ENCODE data around the gene HS6ST1.

The HS6ST1 gene

GRCh38 chr2:128325611-128326181, 7.0 kb upstream of the HS6ST1 start:
- Histone ChIP-seq H3K9me3 (ENCODE audit: insufficient read depth, low read length, severe bottlenecking) (no peaks in the 10 kb centered on the region), H3K4me3 (ENCODE audit: low read depth in 1 of 2, low read length in 2 of 2) (no peak overlapping the region), H3K9ac (ENCODE audit: low read depth, low read length) (no peak overlapping the region), H3K4me2 (ENCODE audit: insufficient read depth, low read length) (no peak overlapping the region), H3K79me2 (ENCODE audit: insufficient read depth, low read length) (no peaks in the 10 kb centered on the region), H4K20me1 (ENCODE audit: insufficient read depth, low read length) (no peaks in the 10 kb centered on the region), H2AFZ (ENCODE audit: low read depth, low read length) (no peak overlapping the region), H3K4me1 (ENCODE audit: insufficient read depth, low read length) (peaks cover 33% of the 10 kb centered on the region), H3K27ac (ENCODE audit: low read length) (no peak overlapping the region), H3K27me3 (ENCODE audit: insufficient read depth, low read length, poor library complexity) (no peaks in the 10 kb centered on the region), H3K36me3 (ENCODE audit: insufficient read depth, low read length) (no peaks in the 10 kb centered on the region)
- DNase-seq (peak; percentile 1), ATAC-seq (ENCODE audit: insufficient read depth, low read depth) (no peak)
- TF ChIP-seq, protein P1, sequence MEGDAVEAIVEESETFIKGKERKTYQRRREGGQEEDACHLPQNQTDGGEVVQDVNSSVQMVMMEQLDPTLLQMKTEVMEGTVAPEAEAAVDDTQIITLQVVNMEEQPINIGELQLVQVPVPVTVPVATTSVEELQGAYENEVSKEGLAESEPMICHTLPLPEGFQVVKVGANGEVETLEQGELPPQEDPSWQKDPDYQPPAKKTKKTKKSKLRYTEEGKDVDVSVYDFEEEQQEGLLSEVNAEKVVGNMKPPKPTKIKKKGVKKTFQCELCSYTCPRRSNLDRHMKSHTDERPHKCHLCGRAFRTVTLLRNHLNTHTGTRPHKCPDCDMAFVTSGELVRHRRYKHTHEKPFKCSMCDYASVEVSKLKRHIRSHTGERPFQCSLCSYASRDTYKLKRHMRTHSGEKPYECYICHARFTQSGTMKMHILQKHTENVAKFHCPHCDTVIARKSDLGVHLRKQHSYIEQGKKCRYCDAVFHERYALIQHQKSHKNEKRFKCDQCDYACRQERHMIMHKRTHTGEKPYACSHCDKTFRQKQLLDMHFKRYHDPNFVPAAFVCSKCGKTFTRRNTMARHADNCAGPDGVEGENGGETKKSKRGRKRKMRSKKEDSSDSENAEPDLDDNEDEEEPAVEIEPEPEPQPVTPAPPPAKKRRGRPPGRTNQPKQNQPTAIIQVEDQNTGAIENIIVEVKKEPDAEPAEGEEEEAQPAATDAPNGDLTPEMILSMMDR (IDR thresholded peaks at IDR 0.05; ENCODE audit: borderline replicate concordance, extremely low read depth, low read length, poor library complexity, severe bottlenecking): no peak
- no peak for TF ChIP-seq EZH2 (IDR thresholded peaks at IDR 0.05; ENCODE audit: borderline replicate concordance, low read depth, low read length, severe bottlenecking)

GRCh38 chr2:128324897-128325410, 6.3 kb upstream of the HS6ST1 start:
- no peaks in the 10 kb centered on the region for H3K27me3 ChIP-seq (ENCODE audit: insufficient read depth, low read length, poor library complexity)
- no peak overlapping the region for H3K9ac ChIP-seq (ENCODE audit: low read depth, low read length)
- H2AFZ ChIP-seq (ENCODE audit: low read depth, low read length): no peak overlapping the region
- no peaks in the 10 kb centered on the region for H3K36me3 ChIP-seq (ENCODE audit: insufficient read depth, low read length)
- no peak for ATAC-seq (ENCODE audit: insufficient read depth, low read depth)
- DNase-seq: peak; percentile 2
- no peak overlapping the region for H3K4me3 ChIP-seq (ENCODE audit: low read depth in 1 of 2, low read length in 2 of 2)
- peaks cover 40% of the 10 kb centered on the region for H3K4me1 ChIP-seq (ENCODE audit: insufficient read depth, low read length)
- H4K20me1 ChIP-seq (ENCODE audit: insufficient read depth, low read length): no peaks in the 10 kb centered on the region
- no peak overlapping the region for H3K27ac ChIP-seq (ENCODE audit: low read length)
- no peaks in the 10 kb centered on the region for H3K9me3 ChIP-seq (ENCODE audit: insufficient read depth, low read length, severe bottlenecking)
- TF ChIP-seq EZH2 (IDR thresholded peaks at IDR 0.05; ENCODE audit: borderline replicate concordance, low read depth, low read length, severe bottlenecking): no peak
- TF ChIP-seq, protein P1 (IDR thresholded peaks at IDR 0.05; ENCODE audit: borderline replicate concordance, extremely low read depth, low read length, poor library complexity, severe bottlenecking): no peak
- H3K79me2 ChIP-seq (ENCODE audit: insufficient read depth, low read length): no peaks in the 10 kb centered on the region
- no peak overlapping the region for H3K4me2 ChIP-seq (ENCODE audit: insufficient read depth, low read length)

DNA sequence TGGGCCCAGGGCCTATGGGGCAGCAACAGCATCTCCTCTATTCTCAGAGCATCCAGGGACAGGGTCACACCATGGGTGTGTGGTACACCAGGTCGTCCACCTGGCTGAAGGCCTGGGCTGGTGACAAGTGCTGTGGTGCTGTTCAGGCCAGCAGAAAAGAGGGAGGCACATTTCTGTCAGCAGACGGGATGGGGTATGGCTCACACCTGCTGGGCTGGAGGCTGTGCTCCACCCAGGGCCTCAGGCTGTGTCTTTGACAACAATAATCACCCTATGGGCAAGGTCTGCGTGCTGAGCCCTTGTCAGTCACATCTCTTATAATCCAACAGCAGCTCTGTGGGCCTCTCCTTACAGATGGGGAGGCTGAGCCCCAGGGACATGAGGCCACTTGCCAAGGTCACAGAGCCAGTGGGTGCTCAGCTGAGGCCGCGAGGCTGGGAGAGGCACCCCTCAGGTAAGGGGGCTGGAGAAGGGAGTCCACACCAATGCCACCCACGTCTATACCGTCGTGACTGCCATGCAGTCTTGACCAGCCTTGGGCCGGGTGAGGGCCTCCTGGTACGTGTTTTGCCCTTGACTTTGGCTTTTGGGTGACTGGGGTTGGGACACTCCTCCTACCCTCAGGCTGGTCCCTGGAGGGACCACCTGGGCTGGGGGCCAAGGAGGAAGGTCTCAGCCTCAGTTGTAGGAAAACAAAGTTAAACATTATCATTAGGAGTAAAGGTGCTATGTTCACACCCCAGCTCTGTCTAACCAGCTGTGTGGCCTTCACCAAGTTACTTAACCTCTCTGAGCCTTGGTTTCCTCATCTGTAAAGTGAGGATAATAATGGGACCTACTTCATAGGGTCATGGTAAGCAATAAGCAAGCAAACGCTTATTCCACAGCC, 5.6 kb upstream of the HS6ST1 start:
- Histone ChIP-seq H3K36me3 (ENCODE audit: insufficient read depth, low read length) (no peaks in the 10 kb centered on the region), H3K9me3 (ENCODE audit: insufficient read depth, low read length, severe bottlenecking) (no peaks in the 10 kb centered on the region), H3K4me3 (ENCODE audit: low read depth in 1 of 2, low read length in 2 of 2) (no peak overlapping the region), H3K27ac (ENCODE audit: low read length) (peak overlapping the region; percentile 1; the same call in 1 of the 2 replicates), H3K27me3 (ENCODE audit: insufficient read depth, low read length, poor library complexity) (no peaks in the 10 kb centered on the region), H3K9ac (ENCODE audit: low read depth, low read length) (no peak overlapping the region), H3K4me2 (ENCODE audit: insufficient read depth, low read length) (no peak overlapping the region), H3K4me1 (ENCODE audit: insufficient read depth, low read length) (peaks cover 47% of the 10 kb centered on the region), H2AFZ (ENCODE audit: low read depth, low read length) (no peak overlapping the region), H3K79me2 (ENCODE audit: insufficient read depth, low read length) (peaks cover under 1% of the 10 kb centered on the region), H4K20me1 (ENCODE audit: insufficient read depth, low read length) (no peaks in the 10 kb centered on the region)
- DNase-seq (peak; percentile 5), ATAC-seq (ENCODE audit: insufficient read depth, low read depth) (no peak)
- TF ChIP-seq, protein P1 (IDR thresholded peaks at IDR 0.05; ENCODE audit: borderline replicate concordance, extremely low read depth, low read length, poor library complexity, severe bottlenecking): no peak
- TF ChIP-seq EZH2 (IDR thresholded peaks at IDR 0.05; ENCODE audit: borderline replicate concordance, low read depth, low read length, severe bottlenecking): no peak
